ENCODE data around the gene RAB13. TPM values are rescaled to one million over a fixed set of nuclear protein-coding genes. Genes with fewer than 3 reads are reported as not detected.
A peak's percentile ranks its signal among the peaks of the same experiment; 100 is the strongest.
"Not testable (repeated sequence)": the region's sequence is repeated elsewhere in the genome, so short reads cannot be mapped to it uniquely, and the experiment has no call there.

Gene RAB13
- polyA plus RNA-seq, 1 of the 3 experiments (the other 2 are of a cell fraction): 156 TPM

DNA sequence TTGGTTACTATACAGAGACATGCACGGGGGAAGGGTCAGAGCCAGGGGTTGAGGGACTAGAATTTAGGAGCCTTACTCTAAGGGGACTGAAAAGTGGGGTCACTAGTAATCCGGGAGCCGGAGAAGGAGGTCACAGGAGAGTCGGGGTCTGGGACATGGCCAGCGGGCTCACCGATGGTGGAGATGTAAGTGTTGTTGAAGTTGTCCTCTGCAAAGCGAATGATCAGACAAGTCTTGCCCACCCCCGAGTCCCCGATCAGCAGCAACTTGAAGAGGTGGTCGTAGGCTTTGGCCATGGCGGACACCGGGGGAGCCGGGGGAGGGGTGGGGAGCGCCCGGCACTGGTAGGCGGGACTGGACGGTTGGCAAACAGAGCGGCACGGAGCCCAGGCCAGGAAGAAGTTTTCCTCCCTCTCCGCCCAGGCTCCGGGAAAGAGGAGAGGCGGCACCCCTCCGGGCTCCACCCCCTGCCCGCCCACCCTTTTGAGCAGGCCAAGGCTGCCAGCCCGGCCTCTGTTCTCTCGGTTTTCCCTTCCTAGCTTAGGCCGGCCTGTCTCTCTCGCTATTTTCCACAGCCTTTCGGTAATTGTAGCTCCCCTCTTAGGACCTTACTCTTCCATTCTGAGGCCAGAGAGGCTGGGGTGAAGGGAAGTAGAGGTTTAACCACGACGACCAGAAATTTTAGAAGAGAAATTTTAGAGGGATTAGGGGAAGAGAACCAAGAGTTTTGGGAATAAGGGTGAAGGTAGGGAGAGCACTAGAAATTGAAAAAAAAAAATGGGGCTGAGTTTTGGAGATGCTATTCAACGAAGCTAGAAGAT lies at the start of gene RAB13 (continued):
- TF ChIP-seq NRF1 (IDR thresholded peaks at IDR 0.05; ENCODE audit: low read depth, low read length): no peak
- no peak for TF ChIP-seq MEF2A (IDR thresholded peaks at IDR 0.05; ENCODE audit: borderline replicate concordance, low read depth)
- TF ChIP-seq MXI1 (IDR thresholded peaks at IDR 0.05; ENCODE audit: low read depth, low read length): peak; percentile 25
- no peak for TF ChIP-seq JUND (IDR thresholded peaks at IDR 0.05)
- TF ChIP-seq NFIC (IDR thresholded peaks at IDR 0.05; ENCODE audit: borderline replicate concordance): 0 out of 2 replicates have a peak, but pooled peaks have one; percentile 7
- TF ChIP-seq, protein P1, sequence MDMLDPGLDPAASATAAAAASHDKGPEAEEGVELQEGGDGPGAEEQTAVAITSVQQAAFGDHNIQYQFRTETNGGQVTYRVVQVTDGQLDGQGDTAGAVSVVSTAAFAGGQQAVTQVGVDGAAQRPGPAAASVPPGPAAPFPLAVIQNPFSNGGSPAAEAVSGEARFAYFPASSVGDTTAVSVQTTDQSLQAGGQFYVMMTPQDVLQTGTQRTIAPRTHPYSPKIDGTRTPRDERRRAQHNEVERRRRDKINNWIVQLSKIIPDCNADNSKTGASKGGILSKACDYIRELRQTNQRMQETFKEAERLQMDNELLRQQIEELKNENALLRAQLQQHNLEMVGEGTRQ (IDR thresholded peaks at IDR 0.05; ENCODE audit: borderline replicate concordance, low read depth, low read length): no peak
- TF ChIP-seq ELF1 (IDR thresholded peaks at IDR 0.05): no peak
- TF ChIP-seq GATA2 (CRISPR knock-in tag; IDR thresholded peaks at IDR 0.05): no peak
- no peak for TF ChIP-seq TEAD4 (IDR thresholded peaks at IDR 0.05; ENCODE audit: borderline replicate concordance, insufficient read depth)
- TF ChIP-seq RAD21 (IDR thresholded peaks at IDR 0.05; ENCODE audit: low read length): no peak
- TF ChIP-seq RFX5 (IDR thresholded peaks at IDR 0.05; ENCODE audit: low read length): no peak
- TF ChIP-seq YY1 (IDR thresholded peaks at IDR 0.05; ENCODE audit: low read depth): 0 out of 2 replicates have a peak, but pooled peaks have one; percentile 57

DNA sequence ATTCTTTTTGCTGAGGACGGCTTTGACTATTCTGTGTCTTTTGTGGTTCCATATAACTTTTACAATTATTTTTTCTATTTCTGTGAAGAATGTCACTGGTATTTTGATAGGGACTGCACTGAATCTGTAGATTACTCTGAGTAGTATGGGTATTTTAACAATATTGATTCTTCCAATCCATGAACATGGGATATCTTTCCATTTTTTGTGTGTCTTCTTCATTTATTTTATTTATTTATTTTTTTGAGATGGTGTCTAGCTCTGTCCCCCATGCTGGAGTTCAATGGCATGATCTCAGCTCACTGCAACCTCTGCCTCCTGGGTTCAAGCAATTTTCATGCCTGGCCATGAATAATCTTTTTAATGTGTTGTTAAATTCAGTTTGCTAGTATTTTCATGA lies 47.6 kb upstream of the RAB13 start:
- H3F3A ChIP-seq (replicated peaks; ENCODE audit: insufficient read depth); H3K27ac ChIP-seq (ENCODE audit: low read depth in 2 of 2, low read length in 1 of 2); H4K20me1 ChIP-seq (ENCODE audit: insufficient read depth); POLR2A ChIA-PET; H3K4me2 ChIP-seq; H3K79me2 ChIP-seq (ENCODE audit: insufficient read depth); H3K27me3 ChIP-seq (ENCODE audit: insufficient read depth); H3K36me3 ChIP-seq (replicated peaks in 1 of 2; ENCODE audit: control insufficient read depth in 1 of 2, insufficient read depth in 2 of 2, low read length in 1 of 2); H3K4me3 ChIP-seq (ENCODE audit: low read depth in 2 of 2, low read length in 1 of 2); DNase-seq; H3K9ac ChIP-seq; H3K4me1 ChIP-seq (ENCODE audit: control insufficient read depth in 1 of 2, insufficient read depth in 2 of 2, low read depth in 1 of 2, low read length in 1 of 2); H3K9me3 ChIP-seq; H2AFZ ChIP-seq (ENCODE audit: low read depth); CTCF ChIA-PET; H3K9me2 ChIP-seq: not testable (repeated sequence)
- WGBS (ENCODE audit: low lambda C conversion rate): 43% methylated on average over 1 of the region's 1 CpG

DNA sequence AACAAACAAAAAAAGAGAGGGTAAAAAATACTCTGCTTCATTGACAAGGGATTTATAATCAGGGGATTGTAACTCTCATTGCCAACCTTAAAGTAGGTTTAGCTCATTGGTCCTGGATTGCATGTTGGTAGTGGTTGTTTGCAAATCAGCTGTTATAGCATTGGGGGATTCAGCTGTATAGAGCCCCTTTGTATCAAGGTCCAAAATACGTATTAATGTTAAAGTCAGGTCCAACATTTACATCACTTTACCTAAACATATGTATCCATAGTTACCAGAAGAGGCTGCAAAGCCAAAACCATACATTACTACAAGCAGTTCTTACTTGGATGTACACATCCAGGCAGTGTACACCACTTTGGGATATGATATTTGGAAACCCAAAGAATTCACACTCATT lies 33.8 kb upstream of the RAB13 start:
- no peak for TF ChIP-seq EZH2phosphoT487 (IDR thresholded peaks at IDR 0.05; ENCODE audit: borderline replicate concordance, low read depth)
- TF ChIP-seq, protein P2, sequence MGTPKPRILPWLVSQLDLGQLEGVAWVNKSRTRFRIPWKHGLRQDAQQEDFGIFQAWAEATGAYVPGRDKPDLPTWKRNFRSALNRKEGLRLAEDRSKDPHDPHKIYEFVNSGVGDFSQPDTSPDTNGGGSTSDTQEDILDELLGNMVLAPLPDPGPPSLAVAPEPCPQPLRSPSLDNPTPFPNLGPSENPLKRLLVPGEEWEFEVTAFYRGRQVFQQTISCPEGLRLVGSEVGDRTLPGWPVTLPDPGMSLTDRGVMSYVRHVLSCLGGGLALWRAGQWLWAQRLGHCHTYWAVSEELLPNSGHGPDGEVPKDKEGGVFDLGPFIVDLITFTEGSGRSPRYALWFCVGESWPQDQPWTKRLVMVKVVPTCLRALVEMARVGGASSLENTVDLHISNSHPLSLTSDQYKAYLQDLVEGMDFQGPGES (IDR thresholded peaks at IDR 0.05; ENCODE audit: low read depth, low read length): no peak
- H3K9me3 ChIP-seq: no peaks in the 10 kb centered on the region
- H3K9ac ChIP-seq: no peak overlapping the region
- no peak for DNase-seq
- ChIA-PET POLR2A (no interaction called here), CTCF (no interaction called here)
- H2AFZ ChIP-seq (ENCODE audit: low read depth): no peak overlapping the region
- no peaks in the 10 kb centered on the region for H4K20me1 ChIP-seq (ENCODE audit: insufficient read depth)
- no peaks in the 10 kb centered on the region for H3F3A ChIP-seq (replicated peaks; ENCODE audit: insufficient read depth)
- H3K27me3 ChIP-seq (ENCODE audit: insufficient read depth): no peaks in the 10 kb centered on the region
- no peak overlapping the region for H3K27ac ChIP-seq (ENCODE audit: low read depth in 2 of 2, low read length in 1 of 2)
- H3K4me1 ChIP-seq (ENCODE audit: control insufficient read depth in 1 of 2, insufficient read depth in 2 of 2, low read depth in 1 of 2, low read length in 1 of 2): no peaks in the 10 kb centered on the region
- no peaks in the 10 kb centered on the region for H3K9me2 ChIP-seq
- no peak overlapping the region for H3K4me2 ChIP-seq
- no peak overlapping the region for H3K4me3 ChIP-seq (ENCODE audit: low read depth in 2 of 2, low read length in 1 of 2)
- H3K36me3 ChIP-seq (replicated peaks in 1 of 2; ENCODE audit: control insufficient read depth in 1 of 2, insufficient read depth in 2 of 2, low read length in 1 of 2): no peaks in the 10 kb centered on the region
- 72% methylated on average over 1 of the region's 1 CpG for WGBS (ENCODE audit: low lambda C conversion rate)
- no peaks in the 10 kb centered on the region for H3K79me2 ChIP-seq (ENCODE audit: insufficient read depth)
